Activated CD4-positive, alpha-beta T cell treated with anti-CD3 and anti-CD28 coated beads, Interleukin-2, amount 10 ng/mL, durations not matched to agents 24 days and 14 days (primary cell): Measurements from ENCODE around the gene EPGN. TPM values are rescaled to one million over a fixed set of nuclear protein-coding genes. Genes with fewer than 3 reads are reported as not detected.

Experiments used
- DNase-seq: peaks from one replicate; pipeline ENCODE4 v3.0.0; 2022
- H3K27ac Mint-ChIP-seq: one replicate; pipeline ENCODE4 v1.8.0; 2022; ENCODE audit warnings: mild to moderate bottlenecking, mixed read lengths
- H3K27me3 Mint-ChIP-seq: one replicate; pipeline ENCODE4 v1.8.0; 2022; ENCODE audit warnings: mixed read lengths
- H3K36me3 Mint-ChIP-seq: one replicate; pipeline ENCODE4 v1.8.0; 2022; ENCODE audit warnings: low read depth, mild to moderate bottlenecking, mixed read lengths
- H3K4me1 Mint-ChIP-seq: one replicate; pipeline ENCODE4 v1.8.0; 2021; ENCODE audit warnings: mixed read lengths
- H3K4me3 Mint-ChIP-seq: one replicate; pipeline ENCODE4 v1.8.0; 2022; ENCODE audit warnings: mild to moderate bottlenecking, moderate library complexity, mixed read lengths
- H3K9me3 Mint-ChIP-seq: one replicate; pipeline ENCODE4 v1.8.0; 2021; ENCODE audit warnings: mixed read lengths
- intact Hi-C: fragments of 100-400 bp; cut with micrococcal nuclease; formaldehyde crosslinking; loops from one replicate; pipeline ENCODE4 v1.15.1; 2023
- total RNA-seq: library from RNA; stranded (reverse); gene quantifications from 2 replicates; pipeline ENCODE4 v1.2.3, GENCODE V29; 2022

EPGN gene, protein sequence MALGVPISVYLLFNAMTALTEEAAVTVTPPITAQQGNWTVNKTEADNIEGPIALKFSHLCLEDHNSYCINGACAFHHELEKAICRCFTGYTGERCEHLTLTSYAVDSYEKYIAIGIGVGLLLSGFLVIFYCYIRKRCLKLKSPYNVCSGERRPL
- not detected in 2 replicates for total RNA-seq

GRCh38 chr4:74308215-74308614 lies at the start of gene EPGN:
Gene EPGN, plus strand, starts transcription at chr4:74308470. Its CDS starts 64 bp downstream, at chr4:74308534.
- Mint-ChIP-seq H3K27ac (no peak within 1 kb of the TSS), H3K27me3 (no peaks in the 10 kb centered on the region), H3K4me1 (peaks cover 6% of the 10 kb centered on the region), H3K4me3 (no peak within 1 kb of the TSS), H3K9me3 (no peaks in the 10 kb centered on the region), H3K36me3 (no peaks in the 10 kb centered on the region)
- intact Hi-C loops, result no loop called here
- DNase-seq, result no peak

DNA sequence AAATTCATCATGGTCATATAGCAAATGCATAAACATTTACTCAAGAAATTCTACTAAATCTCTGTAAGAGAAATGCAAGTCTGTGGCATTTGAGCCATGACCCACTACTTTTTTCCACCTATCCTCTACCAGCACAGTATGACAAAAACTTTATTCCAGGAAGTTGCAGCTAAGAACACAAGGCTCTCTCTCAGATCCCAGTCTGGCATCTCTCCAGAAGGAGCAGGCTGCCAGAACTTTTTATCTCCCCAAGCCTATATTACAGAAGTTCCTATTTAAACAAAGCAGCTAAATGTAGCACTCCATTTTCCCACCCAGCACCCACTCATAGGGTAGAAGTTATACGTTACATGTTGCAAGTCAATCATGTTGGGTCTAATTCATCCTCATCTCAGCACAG lies 49.3 kb upstream of the EPGN start:
- H3K9me3 Mint-ChIP-seq, result no peaks in the 10 kb centered on the region
- H3K27ac Mint-ChIP-seq, result no peak overlapping the region
- no peak overlapping the region for H3K4me3 Mint-ChIP-seq
- no peaks in the 10 kb centered on the region for H3K36me3 Mint-ChIP-seq
- no peaks in the 10 kb centered on the region for H3K27me3 Mint-ChIP-seq
- no peak for DNase-seq
- intact Hi-C loops, result no loop called here
- H3K4me1 Mint-ChIP-seq, result no peaks in the 10 kb centered on the region

DNA sequence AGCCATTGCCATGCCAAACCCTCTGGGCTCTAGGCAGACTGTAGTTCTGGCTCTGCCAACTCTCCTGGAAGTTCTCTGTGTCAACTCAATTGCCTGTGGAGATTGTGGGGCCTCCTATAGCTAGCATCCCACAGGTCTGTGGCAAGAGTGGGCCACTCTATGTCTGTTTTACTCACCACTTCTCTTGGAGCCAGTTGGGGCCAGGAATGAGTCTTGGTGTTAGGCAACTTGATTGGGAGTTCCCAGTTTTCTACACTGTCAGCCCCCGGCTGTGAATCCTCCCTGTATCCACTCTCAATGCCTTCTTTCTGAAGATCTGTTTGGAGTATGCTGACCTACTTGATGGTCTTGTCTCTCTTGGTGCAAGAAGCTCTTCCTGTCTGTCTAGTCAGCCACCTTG lies 48.2 kb upstream of the EPGN start:
- intact Hi-C loops, result no loop called here
- no peaks in the 10 kb centered on the region for H3K4me1 Mint-ChIP-seq
- H3K27ac Mint-ChIP-seq, result no peak overlapping the region
- H3K9me3 Mint-ChIP-seq, result no peaks in the 10 kb centered on the region
- no peak for DNase-seq
- no peaks in the 10 kb centered on the region for H3K36me3 Mint-ChIP-seq
- no peak overlapping the region for H3K4me3 Mint-ChIP-seq
- no peaks in the 10 kb centered on the region for H3K27me3 Mint-ChIP-seq

- no peak overlapping the region for H3K27ac Mint-ChIP-seq
- H3K36me3 Mint-ChIP-seq, result no peaks in the 10 kb centered on the region
- no peaks in the 10 kb centered on the region for H3K27me3 Mint-ChIP-seq
- H3K9me3 Mint-ChIP-seq, result no peaks in the 10 kb centered on the region
- intact Hi-C loops, result no loop called here
- no peak for DNase-seq
- no peaks in the 10 kb centered on the region for H3K4me1 Mint-ChIP-seq
- no peak overlapping the region for H3K4me3 Mint-ChIP-seq
Observed at GRCh38 chr4:74262522-74262921, 45.7 kb upstream of the EPGN start.

DNA sequence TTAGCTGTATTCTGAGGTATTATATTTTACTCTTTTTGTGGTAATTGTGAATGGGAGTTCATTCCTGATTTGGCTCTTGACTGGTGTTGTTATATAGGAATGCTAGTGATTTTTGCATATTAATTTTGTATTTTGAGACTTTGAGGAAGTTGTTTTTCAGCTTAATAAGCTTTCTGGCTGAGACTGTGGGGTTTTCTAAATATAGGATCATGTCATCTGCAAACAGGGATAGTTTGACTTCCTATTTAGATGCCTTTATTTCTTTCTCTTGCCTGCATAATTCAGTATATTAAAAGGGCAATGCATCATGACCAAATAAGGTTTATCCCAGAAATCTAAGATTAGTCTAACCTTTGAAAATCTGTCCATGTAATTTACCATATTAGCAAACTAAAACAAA lies 44.7 kb upstream of the EPGN start:
- no peaks in the 10 kb centered on the region for H3K36me3 Mint-ChIP-seq

GRCh38 chr4:74266081-74266480 lies 42.2 kb upstream of the EPGN start:
- no peaks in the 10 kb centered on the region for H3K36me3 Mint-ChIP-seq
- H3K27me3 Mint-ChIP-seq, result no peaks in the 10 kb centered on the region
- no peak overlapping the region for H3K4me3 Mint-ChIP-seq
- intact Hi-C loops, result no loop called here
- no peak overlapping the region for H3K27ac Mint-ChIP-seq
- H3K4me1 Mint-ChIP-seq, result peaks cover 6% of the 10 kb centered on the region
- DNase-seq, result no peak
- H3K9me3 Mint-ChIP-seq, result no peaks in the 10 kb centered on the region

More for the DNA sequence above, 44.7 kb upstream of the EPGN start:
- Mint-ChIP-seq H3K4me3 (no peak overlapping the region), H3K9me3 (no peaks in the 10 kb centered on the region), H3K27me3 (no peaks in the 10 kb centered on the region), H3K27ac (no peak overlapping the region), H3K4me1 (peaks cover 6% of the 10 kb centered on the region)
- DNase-seq, result no peak
- intact Hi-C loops, result no loop called here

DNA sequence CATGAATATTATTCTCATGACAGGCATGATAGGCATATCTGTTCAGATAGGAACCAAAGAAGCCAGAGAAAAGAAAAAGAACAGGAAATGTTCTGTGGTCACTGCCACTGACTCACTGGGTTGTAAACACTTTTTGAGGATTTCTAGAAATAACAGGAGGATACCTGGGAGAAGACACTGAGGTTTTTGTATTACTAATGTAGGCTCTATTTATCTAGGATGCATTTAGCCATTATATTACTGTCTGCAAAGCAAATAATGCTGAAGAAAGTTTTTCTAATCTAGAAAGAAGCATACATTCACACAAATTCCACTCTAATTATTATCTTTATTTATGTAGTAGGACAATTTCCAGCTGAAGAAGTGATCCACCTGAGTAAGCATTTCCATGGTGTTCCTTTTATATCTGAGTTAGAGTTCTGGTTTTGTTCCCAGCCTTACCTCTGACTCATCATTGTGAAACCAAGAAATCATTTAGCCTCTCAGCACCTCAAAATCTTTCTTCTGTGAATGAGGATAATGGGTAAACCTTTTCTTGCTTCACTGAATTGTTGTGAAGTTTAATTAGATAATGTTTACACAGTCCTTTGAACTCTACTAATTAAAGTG lies 40.2 kb upstream of the EPGN start:
- H3K9me3 Mint-ChIP-seq, result no peaks in the 10 kb centered on the region

GRCh38 chr4:74268643-74269042 lies 39.6 kb upstream of the EPGN start:
- no peaks in the 10 kb centered on the region for H3K9me3 Mint-ChIP-seq
- peaks cover 6% of the 10 kb centered on the region for H3K4me1 Mint-ChIP-seq
- no peaks in the 10 kb centered on the region for H3K36me3 Mint-ChIP-seq
- no peak for DNase-seq
- no peaks in the 10 kb centered on the region for H3K27me3 Mint-ChIP-seq
- H3K27ac Mint-ChIP-seq, result no peak overlapping the region
- intact Hi-C loops, result no loop called here
- no peak overlapping the region for H3K4me3 Mint-ChIP-seq

More for the DNA sequence above, 40.2 kb upstream of the EPGN start:
- Mint-ChIP-seq H3K4me3 (no peak overlapping the region), H3K4me1 (peaks cover 6% of the 10 kb centered on the region), H3K27ac (no peak overlapping the region), H3K27me3 (no peaks in the 10 kb centered on the region), H3K36me3 (no peaks in the 10 kb centered on the region)
- intact Hi-C loops, result no loop called here
- DNase-seq, result no peak

- intact Hi-C loops, result no loop called here
- no peak for DNase-seq
- Mint-ChIP-seq H3K27ac (no peak overlapping the region), H3K4me1 (no peaks in the 10 kb centered on the region), H3K4me3 (no peak overlapping the region), H3K9me3 (no peaks in the 10 kb centered on the region), H3K36me3 (no peaks in the 10 kb centered on the region), H3K27me3 (no peaks in the 10 kb centered on the region)
Observed at GRCh38 chr4:74278490-74278889, 29.8 kb upstream of the EPGN start.

GRCh38 chr4:74279716-74280115 lies 28.6 kb upstream of the EPGN start:
- H3K9me3 Mint-ChIP-seq, result no peaks in the 10 kb centered on the region
- no peaks in the 10 kb centered on the region for H3K36me3 Mint-ChIP-seq
- no peaks in the 10 kb centered on the region for H3K4me1 Mint-ChIP-seq
- H3K27me3 Mint-ChIP-seq, result no peaks in the 10 kb centered on the region
- intact Hi-C loops, result no loop called here
- no peak overlapping the region for H3K4me3 Mint-ChIP-seq
- DNase-seq, result no peak
- H3K27ac Mint-ChIP-seq, result no peak overlapping the region

DNA sequence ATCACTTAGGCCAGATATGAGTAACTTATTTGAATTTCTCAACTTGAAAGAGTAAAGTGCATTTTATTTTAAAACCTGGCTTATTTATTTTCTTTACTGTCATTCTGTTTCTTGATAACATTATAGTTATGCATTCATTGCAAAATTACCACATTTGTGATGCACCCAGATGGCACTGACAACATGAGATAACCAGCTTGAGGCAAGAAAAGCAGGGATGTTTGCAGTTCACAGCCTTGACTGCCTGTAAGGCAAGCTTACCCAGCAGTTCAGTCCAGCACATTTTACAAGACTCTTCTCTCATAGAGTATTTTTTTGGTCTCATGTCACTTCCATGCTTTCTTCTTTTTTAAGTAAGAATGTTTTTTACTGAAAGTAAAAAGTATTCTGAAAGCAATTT lies 25.3 kb upstream of the EPGN start:
- Mint-ChIP-seq H3K9me3 (no peaks in the 10 kb centered on the region), H3K27ac (no peak overlapping the region)

DNA sequence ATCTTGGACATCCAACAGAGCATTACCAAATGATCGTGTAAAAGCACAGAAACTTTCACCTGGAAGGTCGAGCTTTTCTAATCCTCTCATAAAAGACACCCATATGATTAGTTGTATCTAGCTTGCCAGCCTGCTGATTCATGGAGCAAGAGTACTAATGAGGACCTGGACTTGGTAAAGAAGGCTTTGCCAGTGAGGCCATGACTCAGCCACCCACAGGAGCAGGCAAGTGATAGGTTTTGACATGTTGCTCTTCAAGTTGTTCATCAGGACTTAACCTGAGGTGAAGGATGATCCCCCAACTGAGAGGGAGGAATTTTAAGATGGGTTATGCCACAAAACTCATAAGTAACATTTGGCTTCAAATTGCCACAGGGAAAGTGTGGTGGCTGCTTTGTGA lies 24.7 kb upstream of the EPGN start:
- no peak overlapping the region for H3K4me3 Mint-ChIP-seq
- no peaks in the 10 kb centered on the region for H3K36me3 Mint-ChIP-seq
- no peak for DNase-seq
- no peaks in the 10 kb centered on the region for H3K27me3 Mint-ChIP-seq
- H3K27ac Mint-ChIP-seq, result no peak overlapping the region
- H3K9me3 Mint-ChIP-seq, result no peaks in the 10 kb centered on the region
- intact Hi-C loops, result no loop called here
- no peaks in the 10 kb centered on the region for H3K4me1 Mint-ChIP-seq

More for the DNA sequence above, 25.3 kb upstream of the EPGN start:
- intact Hi-C loops, result no loop called here
- no peak for DNase-seq
- Mint-ChIP-seq H3K4me3 (no peak overlapping the region), H3K4me1 (no peaks in the 10 kb centered on the region), H3K27me3 (no peaks in the 10 kb centered on the region), H3K36me3 (no peaks in the 10 kb centered on the region)

GRCh38 chr4:74284053-74284452 lies 24.2 kb upstream of the EPGN start:
- no peak for DNase-seq
- Mint-ChIP-seq H3K27ac (no peak overlapping the region), H3K9me3 (no peaks in the 10 kb centered on the region), H3K4me1 (no peaks in the 10 kb centered on the region), H3K27me3 (no peaks in the 10 kb centered on the region), H3K4me3 (no peak overlapping the region), H3K36me3 (no peaks in the 10 kb centered on the region)
- intact Hi-C loops, result no loop called here

DNA sequence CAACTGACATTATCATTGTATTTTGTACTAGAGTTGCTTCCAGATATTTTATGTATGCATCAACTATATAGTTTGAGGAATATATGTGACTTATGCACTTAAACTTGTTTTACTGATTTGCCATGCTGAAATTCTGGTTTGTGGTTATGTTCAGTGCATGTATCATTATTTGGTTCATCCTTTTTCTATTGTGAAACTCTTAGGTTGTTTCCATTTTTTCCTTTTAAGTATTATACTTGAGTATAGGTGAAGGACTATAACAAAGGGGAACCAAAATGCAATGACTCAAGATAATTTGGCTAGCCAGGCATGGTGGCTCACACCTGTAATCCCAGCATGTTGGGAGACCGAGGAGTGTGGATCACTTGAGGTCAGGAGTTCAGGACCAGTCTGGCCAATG lies 21.1 kb upstream of the EPGN start:
- Mint-ChIP-seq H3K27me3 (no peaks in the 10 kb centered on the region), H3K4me3 (no peak overlapping the region), H3K4me1 (no peaks in the 10 kb centered on the region), H3K27ac (no peak overlapping the region), H3K36me3 (no peaks in the 10 kb centered on the region), H3K9me3 (peaks cover 3% of the 10 kb centered on the region)
- intact Hi-C loops, result no loop called here
- no peak for DNase-seq

GRCh38 chr4:74287791-74288190 lies 20.5 kb upstream of the EPGN start:
- Mint-ChIP-seq H3K36me3 (no peaks in the 10 kb centered on the region), H3K27me3 (no peaks in the 10 kb centered on the region), H3K4me1 (no peaks in the 10 kb centered on the region), H3K27ac (no peak overlapping the region), H3K4me3 (no peak overlapping the region), H3K9me3 (peaks cover 3% of the 10 kb centered on the region)
- intact Hi-C loops, result no loop called here
- no peak for DNase-seq
